ENCODE data around the gene SULT1A2.

GRCh38 chr16:28542646-28543045 lies 54.2 kb downstream of the SULT1A2 start:
- TF ChIP-seq POLR2A (IDR thresholded peaks at IDR 0.05) = no peak
- TF ChIP-seq CTCF (IDR thresholded peaks at IDR 0.05) = no peak
